22Rv1 (cell line): ENCODE data around the gene HOXD13.
A peak's percentile ranks its signal among the peaks of the same experiment; 100 is the strongest.

Experiments used
- ZFX ChIP-seq: fragments of 450-650 bp; IDR thresholded peaks from 2 replicates; pipeline ENCODE4 v1.6.1; 2017; ENCODE audit warnings: antibody characterized with exemption, borderline replicate concordance
- TF ChIP-seq, protein P1 (sequence below): fragments of 450-650 bp; IDR thresholded peaks from 2 replicates; pipeline ENCODE4 v1.5.1; 2017; ENCODE audit warnings: mild to moderate bottlenecking

DNA sequence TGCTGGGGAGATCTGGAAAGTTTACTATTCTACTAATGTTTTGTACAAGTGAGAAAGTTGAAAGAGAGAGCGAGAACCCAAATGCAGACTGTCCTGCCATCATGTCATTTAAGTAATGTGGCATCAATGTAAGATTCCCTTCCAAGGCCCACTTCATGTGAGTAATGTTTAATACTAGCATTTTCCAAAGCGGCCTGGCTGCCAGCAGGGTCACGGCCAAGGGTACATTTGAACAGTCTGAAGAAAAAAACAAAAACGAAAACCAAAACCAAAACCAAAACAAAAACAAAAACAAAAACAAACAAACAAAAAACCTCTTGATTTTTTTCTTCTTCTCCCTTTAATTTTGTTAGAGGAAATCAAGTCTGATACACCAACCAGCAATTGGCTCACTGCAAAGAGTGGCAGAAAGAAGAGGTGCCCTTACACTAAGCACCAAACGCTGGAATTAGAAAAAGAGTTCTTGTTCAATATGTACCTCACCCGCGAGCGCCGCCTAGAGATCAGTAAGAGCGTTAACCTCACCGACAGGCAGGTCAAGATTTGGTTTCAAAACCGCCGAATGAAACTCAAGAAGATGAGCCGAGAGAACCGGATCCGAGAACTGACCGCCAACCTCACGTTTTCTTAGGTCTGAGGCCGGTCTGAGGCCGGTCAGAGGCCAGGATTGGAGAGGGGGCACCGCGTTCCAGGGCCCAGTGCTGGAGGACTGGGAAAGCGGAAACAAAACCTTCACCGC, 26.2 kb downstream of the HOXD13 start:
- TF ChIP-seq, protein P1, sequence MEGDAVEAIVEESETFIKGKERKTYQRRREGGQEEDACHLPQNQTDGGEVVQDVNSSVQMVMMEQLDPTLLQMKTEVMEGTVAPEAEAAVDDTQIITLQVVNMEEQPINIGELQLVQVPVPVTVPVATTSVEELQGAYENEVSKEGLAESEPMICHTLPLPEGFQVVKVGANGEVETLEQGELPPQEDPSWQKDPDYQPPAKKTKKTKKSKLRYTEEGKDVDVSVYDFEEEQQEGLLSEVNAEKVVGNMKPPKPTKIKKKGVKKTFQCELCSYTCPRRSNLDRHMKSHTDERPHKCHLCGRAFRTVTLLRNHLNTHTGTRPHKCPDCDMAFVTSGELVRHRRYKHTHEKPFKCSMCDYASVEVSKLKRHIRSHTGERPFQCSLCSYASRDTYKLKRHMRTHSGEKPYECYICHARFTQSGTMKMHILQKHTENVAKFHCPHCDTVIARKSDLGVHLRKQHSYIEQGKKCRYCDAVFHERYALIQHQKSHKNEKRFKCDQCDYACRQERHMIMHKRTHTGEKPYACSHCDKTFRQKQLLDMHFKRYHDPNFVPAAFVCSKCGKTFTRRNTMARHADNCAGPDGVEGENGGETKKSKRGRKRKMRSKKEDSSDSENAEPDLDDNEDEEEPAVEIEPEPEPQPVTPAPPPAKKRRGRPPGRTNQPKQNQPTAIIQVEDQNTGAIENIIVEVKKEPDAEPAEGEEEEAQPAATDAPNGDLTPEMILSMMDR = peak; percentile 75
- TF ChIP-seq ZFX = no peak
